Activated CD4-positive, alpha-beta T cell treated with anti-CD3 and anti-CD28 coated beads for 36 hours (primary cell): ENCODE results near the gene ANO1. TPM values are rescaled to one million over a fixed set of nuclear protein-coding genes. Genes with fewer than 3 reads are reported as not detected.

Experiments
- ATAC-seq: fragments of 200-7000 bp; cut with Tn5 transposase; one replicate; pipeline ENCODE4 v1.10.0; 2021; ENCODE audit warnings: mild to moderate bottlenecking, moderate library complexity
- CTCF ChIA-PET: fragments of 350-600 bp; sonication (Branson Sonifier 250); formaldehyde crosslinking; loops from one replicate; lab custom pipeline; 2021; ENCODE audit warnings: antibody characterized with exemption; lab: Charles Lee
- POLR2A ChIA-PET: fragments of 350-600 bp; sonication (Branson Sonifier 250); formaldehyde crosslinking; loops from one replicate; lab custom pipeline; 2021; ENCODE audit warnings: antibody characterized with exemption, inconsistent platforms; lab: Charles Lee
- DNase-seq: peaks from one replicate; pipeline ENCODE4 v3.0.0-alpha.2; 2020
- H3K27ac Mint-ChIP-seq: one replicate; pipeline ENCODE4 v1.8.0; 2021; ENCODE audit warnings: mixed read lengths
- H3K27me3 Mint-ChIP-seq: one replicate; pipeline ENCODE4 v1.8.0; 2021; ENCODE audit warnings: mixed read lengths
- H3K36me3 Mint-ChIP-seq: one replicate; pipeline ENCODE4 v1.8.0; 2021; ENCODE audit warnings: low read depth, mixed read lengths
- H3K4me1 Mint-ChIP-seq: one replicate; pipeline ENCODE4 v1.8.0; 2021; ENCODE audit warnings: mixed read lengths
- H3K4me3 Mint-ChIP-seq: one replicate; pipeline ENCODE4 v1.8.0; 2021; ENCODE audit warnings: mild to moderate bottlenecking, moderate library complexity, mixed read lengths
- H3K9me3 Mint-ChIP-seq: one replicate; pipeline ENCODE4 v1.8.0; 2021; ENCODE audit warnings: low read depth, mixed read lengths
- intact Hi-C, 2 experiments: fragments of 100-400 bp; cut with DNase I in 1 of 2; cut with micrococcal nuclease in 1 of 2; formaldehyde crosslinking; loops; one replicate each; pipeline versions ENCODE4 v1.14.2 to v1.15.1; 2022 to 2024; cut with DNase I, micrococcal nuclease
- total RNA-seq, 2 experiments: library from RNA; stranded (reverse); gene quantifications; one replicate each; pipeline ENCODE4 v1.2.3, GENCODE V29; 2021

Gene ANO1
- total RNA-seq, 2 experiments from 2014 or later: not detected

DNA sequence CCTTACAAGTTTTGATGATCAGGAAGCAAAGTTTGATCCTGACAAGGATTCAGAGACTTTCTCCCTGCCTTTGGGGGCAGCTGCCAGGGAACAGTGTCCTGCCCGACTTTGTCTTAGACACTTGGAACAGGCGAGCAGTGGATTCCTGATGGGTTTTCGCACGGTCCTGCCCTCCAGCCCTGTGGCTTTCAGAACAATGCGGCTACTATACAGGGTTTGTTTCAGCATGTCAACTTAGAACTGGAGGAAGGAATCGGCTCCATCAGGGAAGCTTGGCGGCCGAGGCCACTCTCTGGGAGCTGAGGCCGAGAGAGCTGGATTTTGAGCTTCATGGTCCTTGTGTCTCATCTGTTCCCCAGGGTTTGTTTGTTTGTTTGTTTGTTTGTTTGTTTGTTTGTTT is 11.5 kb downstream of the ANO1 start:
- intact Hi-C loops: no loop called here

DNA sequence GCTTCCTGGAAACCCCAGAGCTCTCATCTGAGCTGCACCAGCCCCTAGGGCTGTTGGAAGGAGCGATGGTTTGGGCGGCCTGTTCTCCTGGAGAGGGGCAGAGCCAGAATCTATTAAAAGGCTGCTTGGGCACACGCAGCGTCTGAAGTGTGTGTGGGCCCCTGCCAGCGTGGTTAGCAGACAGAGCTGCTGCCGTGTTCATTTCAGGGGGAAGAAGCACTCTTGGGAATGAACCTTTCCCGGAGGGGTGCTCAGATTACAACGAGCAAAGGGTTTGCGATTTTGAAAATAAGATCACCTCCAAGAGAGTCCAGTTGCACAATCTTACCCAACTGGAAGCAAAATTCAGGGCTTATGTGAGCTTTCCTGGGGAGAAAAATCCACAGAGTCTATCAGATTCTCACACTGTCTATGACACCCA is 12.9 kb downstream of the ANO1 start:
- DNase-seq (no peak), ATAC-seq (no peak)
- Mint-ChIP-seq H3K4me3 (no peak overlapping the region), H3K36me3 (no peaks in the 10 kb centered on the region), H3K4me1 (no peaks in the 10 kb centered on the region), H3K27me3 (peaks cover 2% of the 10 kb centered on the region), H3K27ac (no peak overlapping the region), H3K9me3 (no peaks in the 10 kb centered on the region)
- intact Hi-C loops: no loop called here
- CTCF ChIA-PET: no interaction called here
- POLR2A ChIA-PET: no interaction called here

More for the DNA sequence above, 11.5 kb downstream of the ANO1 start:
- DNase-seq (no peak), ATAC-seq (no peak)
- no peak overlapping the region for H3K27ac Mint-ChIP-seq
- CTCF ChIA-PET: interaction anchor here (0.5 kb wide), 1 partner anchor 102 kb away, joined by 3 read pairs; no protein-coding TSS in a partner anchor
- H3K4me3 Mint-ChIP-seq: no peak overlapping the region
- H3K4me1 Mint-ChIP-seq: no peaks in the 10 kb centered on the region
- H3K36me3 Mint-ChIP-seq: no peaks in the 10 kb centered on the region
- H3K27me3 Mint-ChIP-seq: peaks cover 2% of the 10 kb centered on the region
- H3K9me3 Mint-ChIP-seq: no peaks in the 10 kb centered on the region
- POLR2A ChIA-PET: no interaction called here

DNA sequence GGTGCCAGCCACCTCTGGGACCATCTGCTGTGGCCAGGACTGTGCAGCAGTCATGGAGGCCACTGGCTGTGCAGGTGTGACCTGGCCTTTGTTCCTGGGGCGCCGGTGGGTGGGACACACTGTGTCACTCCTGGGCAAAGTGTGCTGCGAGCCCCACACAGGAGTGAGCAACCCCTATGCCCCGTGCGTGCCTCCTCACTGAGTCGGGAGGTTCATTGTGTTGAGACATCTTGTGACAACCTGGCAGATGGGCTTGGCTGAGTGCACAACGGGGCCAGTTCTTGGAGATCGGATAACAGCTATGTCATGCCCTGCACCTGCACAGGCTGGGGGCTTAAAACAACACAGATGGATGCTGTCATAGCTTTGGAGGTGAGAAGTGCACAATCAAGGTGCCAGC is 13.5 kb downstream of the ANO1 start:
- no peaks in the 10 kb centered on the region for H3K36me3 Mint-ChIP-seq
- CTCF ChIA-PET: no interaction called here

DNA sequence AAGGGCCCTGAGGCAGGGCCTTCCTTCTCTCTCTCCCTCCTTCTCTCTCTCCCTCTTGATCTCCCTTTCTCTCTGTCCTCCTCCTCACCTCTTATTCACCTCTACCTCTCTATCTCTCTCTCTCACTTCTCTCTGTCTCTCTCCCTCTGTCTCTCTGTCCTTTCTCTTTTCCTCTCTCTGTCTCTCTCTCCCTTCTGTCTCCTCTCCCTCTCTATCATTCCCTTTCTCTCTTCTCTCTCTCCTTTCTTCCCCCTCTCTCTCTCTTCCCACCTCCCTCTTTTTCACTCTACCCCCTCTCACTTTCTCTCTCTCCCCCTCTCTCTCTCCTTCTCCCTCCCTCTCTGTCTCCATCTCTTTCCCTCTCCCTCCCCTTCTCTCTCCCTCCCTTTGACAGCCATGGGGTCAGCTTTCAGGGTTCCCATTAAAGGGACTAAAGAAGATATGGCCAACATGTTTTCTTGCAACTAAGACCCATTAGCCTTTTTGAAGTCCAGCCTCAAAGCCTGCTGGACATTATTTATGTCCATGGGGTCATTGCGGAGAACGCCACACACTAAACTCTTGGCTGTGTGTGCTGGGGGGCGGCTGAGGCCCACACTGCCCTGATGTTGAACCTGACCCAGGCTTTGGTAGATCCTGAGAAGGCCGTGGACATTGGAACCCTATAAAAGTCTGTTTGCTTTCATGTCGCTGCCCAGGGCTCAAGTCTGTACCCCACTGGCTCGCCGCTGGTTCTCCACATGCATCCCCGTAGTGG is 15.0 kb downstream of the ANO1 start:
- ChIA-PET POLR2A (no interaction called here), CTCF (no interaction called here)
- no peak for ATAC-seq
- Mint-ChIP-seq H3K36me3 (no peaks in the 10 kb centered on the region), H3K9me3 (no peaks in the 10 kb centered on the region), H3K27ac (no peak overlapping the region), H3K4me1 (no peaks in the 10 kb centered on the region), H3K4me3 (no peak overlapping the region), H3K27me3 (peaks cover 2% of the 10 kb centered on the region)
- no peak for DNase-seq
- intact Hi-C loops: no loop called here

More for the DNA sequence above, 13.5 kb downstream of the ANO1 start:
- H3K4me3 Mint-ChIP-seq: no peak overlapping the region
- DNase-seq: no peak
- peaks cover 2% of the 10 kb centered on the region for H3K27me3 Mint-ChIP-seq
- POLR2A ChIA-PET: no interaction called here
- no peaks in the 10 kb centered on the region for H3K9me3 Mint-ChIP-seq
- ATAC-seq: no peak
- H3K4me1 Mint-ChIP-seq: no peaks in the 10 kb centered on the region
- intact Hi-C loops: no loop called here
- H3K27ac Mint-ChIP-seq: no peak overlapping the region

DNA sequence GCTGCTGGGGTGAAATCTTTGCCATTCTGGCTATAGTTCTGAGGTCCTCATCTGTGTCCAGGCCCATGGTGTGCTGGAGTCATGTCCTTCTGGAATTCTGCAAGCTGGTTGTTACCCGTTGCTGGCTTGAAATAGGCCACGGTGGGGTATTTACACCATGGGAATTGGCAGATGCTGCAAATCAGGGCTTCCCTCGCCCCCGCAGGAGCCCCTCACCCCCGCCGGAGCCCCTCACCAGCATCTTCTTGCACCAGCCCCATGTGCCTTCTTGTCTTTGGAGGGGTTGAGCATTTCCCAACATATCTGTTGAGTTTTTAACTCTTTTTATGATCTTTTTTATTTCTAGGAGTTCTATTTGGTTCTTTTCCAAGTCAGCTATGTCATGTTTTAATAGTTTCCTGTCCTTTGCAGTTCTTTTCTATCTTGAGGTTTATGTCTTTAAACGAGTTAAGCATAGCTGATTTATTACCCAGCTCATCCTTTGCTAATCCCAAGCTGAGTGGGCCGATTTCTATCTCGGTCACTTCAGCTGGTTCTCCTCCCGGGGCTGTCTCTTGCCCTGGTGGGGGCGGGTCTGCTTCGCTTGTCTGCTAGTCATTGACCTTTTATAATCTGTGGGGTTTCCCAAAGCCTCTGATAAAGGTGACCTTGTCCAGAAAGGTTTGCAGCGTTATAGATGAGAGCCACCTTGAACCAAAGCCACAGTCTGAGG is 17.6 kb downstream of the ANO1 start:
- no peak for DNase-seq
- Mint-ChIP-seq H3K27me3 (no peaks in the 10 kb centered on the region), H3K4me1 (no peaks in the 10 kb centered on the region), H3K27ac (no peak overlapping the region), H3K4me3 (no peak overlapping the region), H3K9me3 (no peaks in the 10 kb centered on the region), H3K36me3 (no peaks in the 10 kb centered on the region)
- ChIA-PET CTCF (interaction anchor here (0.7 kb wide), 1 partner anchor 132 kb away, joined by 3 read pairs; no protein-coding TSS in a partner anchor), POLR2A (no interaction called here)
- ATAC-seq: no peak
- intact Hi-C loops: no loop called here

DNA sequence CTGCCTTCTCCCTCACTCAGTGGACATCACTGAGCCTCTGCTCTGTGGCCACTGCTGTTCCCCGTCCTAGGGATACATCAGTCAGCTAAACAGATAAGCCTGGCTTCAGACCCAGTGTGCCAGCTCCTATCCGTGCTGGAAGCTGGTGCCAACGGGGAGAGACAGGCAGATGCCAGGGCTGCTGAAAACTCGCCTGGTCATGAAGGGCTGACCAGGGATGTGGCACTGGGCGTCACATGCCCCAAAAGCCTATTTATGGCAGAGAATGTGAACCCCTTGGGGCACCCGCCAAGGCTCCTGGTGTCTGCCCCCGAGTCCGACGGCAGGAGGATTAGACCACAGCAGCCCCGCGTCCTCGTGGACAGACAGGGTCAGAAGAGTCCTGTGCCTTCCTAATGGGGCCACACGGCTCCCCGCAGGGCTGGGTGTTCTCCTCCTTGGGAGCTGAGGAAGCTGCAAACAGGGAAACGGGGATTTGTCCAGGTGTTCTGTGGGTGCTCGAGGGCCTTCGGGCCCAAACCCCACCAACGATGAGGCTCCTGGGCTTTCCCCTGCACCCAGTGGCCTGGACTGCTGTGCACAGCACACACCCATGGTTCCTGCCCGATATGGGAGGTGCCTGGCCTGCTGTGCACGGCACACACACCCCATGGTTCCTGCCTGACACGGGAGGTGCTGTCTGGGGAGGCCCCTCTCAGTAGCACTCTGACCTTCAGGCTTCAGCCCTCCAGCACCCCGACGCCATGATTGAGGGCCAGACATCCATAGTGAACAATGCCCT is 19.9 kb downstream of the ANO1 start:
- no peaks in the 10 kb centered on the region for H3K27me3 Mint-ChIP-seq
- CTCF ChIA-PET: no interaction called here
- no peaks in the 10 kb centered on the region for H3K4me1 Mint-ChIP-seq
- POLR2A ChIA-PET: no interaction called here
- H3K4me3 Mint-ChIP-seq: no peak overlapping the region
- no peaks in the 10 kb centered on the region for H3K36me3 Mint-ChIP-seq
- no peak overlapping the region for H3K27ac Mint-ChIP-seq
- DNase-seq (no peak), ATAC-seq (no peak)
- intact Hi-C loops: no loop called here
- H3K9me3 Mint-ChIP-seq: no peaks in the 10 kb centered on the region

DNA sequence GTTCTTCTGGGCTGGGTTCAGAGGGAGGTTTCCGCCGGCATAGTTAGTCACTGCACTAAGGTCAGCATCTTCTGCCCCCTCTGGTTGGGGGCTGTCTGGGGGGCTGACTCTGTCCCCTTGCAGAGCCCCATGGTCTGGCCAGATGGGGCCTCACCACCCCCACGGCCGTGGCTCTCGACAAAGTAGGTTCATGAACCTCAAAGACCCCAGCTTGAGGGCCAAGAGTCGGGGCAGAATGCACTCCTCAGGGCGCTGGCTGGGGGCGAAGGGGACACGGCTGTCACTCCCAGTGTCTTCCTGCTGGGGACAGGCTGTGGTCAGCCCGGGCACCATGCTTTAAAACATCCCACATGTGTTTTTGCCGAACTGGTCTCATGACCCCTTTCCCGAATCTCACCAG is 20.8 kb downstream of the ANO1 start:
- CTCF ChIA-PET: no interaction called here
- intact Hi-C loops: no loop called here
- H3K9me3 Mint-ChIP-seq: no peaks in the 10 kb centered on the region
- POLR2A ChIA-PET: no interaction called here
- no peak for DNase-seq
- no peak for ATAC-seq
- no peaks in the 10 kb centered on the region for H3K36me3 Mint-ChIP-seq
- H3K4me1 Mint-ChIP-seq: no peaks in the 10 kb centered on the region
- H3K27ac Mint-ChIP-seq: no peak overlapping the region
- H3K4me3 Mint-ChIP-seq: no peak overlapping the region
- peaks cover 2% of the 10 kb centered on the region for H3K27me3 Mint-ChIP-seq

DNA sequence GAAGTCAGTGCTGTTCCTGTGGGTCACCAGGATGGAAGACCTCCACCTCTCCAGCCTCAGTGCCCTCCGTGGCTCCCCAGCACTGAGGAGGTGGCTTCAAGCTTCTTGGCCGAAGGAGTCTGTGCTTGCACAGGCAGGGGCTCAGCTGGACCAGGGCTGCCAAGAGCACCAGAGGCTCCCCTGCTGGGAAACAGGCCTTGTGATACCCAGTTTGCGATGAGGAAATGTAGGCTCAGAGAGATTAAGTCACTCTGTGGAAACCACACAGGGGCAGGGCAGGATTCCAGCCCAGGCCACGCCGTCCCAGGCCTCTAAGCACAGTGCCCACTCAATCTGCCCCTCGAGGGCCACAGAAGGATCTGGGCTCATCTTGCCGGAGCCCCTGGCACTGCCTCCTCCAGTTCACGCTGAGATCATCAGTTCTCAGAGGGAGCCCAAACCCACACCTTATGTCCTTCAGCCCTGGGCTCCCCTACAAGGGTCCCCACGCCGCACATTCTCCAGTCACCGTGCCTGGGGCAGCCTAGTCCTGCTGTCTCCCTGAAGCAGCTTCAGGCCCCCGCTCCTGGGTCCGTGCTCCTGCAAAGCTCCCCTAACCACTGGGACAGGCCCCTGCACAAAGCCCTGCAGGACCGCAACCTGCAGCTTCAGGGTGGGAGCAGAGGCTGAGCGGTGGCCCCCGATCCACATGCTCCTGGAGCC is 21.6 kb downstream of the ANO1 start:
- CTCF ChIA-PET: no interaction called here
- DNase-seq (no peak), ATAC-seq (no peak)
- Mint-ChIP-seq H3K9me3 (no peaks in the 10 kb centered on the region), H3K36me3 (no peaks in the 10 kb centered on the region), H3K27me3 (peaks cover 3% of the 10 kb centered on the region), H3K4me3 (no peak overlapping the region), H3K4me1 (no peaks in the 10 kb centered on the region), H3K27ac (no peak overlapping the region)
- intact Hi-C loops: no loop called here
- POLR2A ChIA-PET: no interaction called here

DNA sequence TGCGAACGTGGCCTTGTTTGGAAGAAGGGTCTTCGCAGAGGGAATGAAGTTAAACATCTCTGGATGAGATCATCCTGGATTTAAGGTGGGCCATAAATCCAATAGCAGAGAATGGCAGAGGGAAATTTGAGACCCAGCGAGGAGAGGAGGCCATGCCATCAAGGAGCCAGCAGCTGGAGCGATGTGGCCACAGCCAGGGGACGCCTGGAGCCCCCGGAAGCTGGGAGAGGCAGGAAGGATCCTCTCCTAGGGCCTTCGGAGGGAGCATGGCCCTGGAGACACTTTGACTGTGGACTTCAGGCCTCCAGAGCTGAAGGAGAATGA is 22.1 kb downstream of the ANO1 start:
- Mint-ChIP-seq H3K4me1 (no peaks in the 10 kb centered on the region), H3K36me3 (no peaks in the 10 kb centered on the region), H3K4me3 (no peak overlapping the region), H3K9me3 (no peaks in the 10 kb centered on the region), H3K27ac (no peak overlapping the region), H3K27me3 (peaks cover 3% of the 10 kb centered on the region)
- DNase-seq (no peak), ATAC-seq (no peak)
- ChIA-PET POLR2A (no interaction called here), CTCF (no interaction called here)
- intact Hi-C loops: no loop called here

DNA sequence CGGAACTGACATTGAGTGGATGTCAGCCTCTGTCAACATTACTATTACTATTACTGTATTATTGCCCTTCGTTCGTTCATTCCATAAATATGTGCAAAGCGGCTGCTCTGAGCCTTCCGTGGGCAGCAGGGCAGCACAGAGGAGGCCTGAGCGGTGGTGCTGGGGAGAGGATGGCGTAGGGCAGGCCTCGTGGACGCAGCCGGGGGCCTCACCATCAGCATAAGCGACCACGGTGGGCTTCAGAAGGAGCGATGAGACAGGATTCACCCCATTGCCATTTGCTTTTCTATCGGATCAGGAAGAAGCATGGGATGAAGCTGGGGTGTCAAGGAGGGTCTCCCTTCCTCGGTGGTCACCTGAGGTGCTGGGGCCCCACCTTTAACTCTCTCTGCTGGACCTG is 22.7 kb downstream of the ANO1 start:
- ChIA-PET POLR2A (no interaction called here), CTCF (no interaction called here)
- Mint-ChIP-seq H3K27me3 (peaks cover 3% of the 10 kb centered on the region), H3K4me3 (no peak overlapping the region), H3K9me3 (no peaks in the 10 kb centered on the region), H3K4me1 (no peaks in the 10 kb centered on the region), H3K36me3 (no peaks in the 10 kb centered on the region), H3K27ac (no peak overlapping the region)
- ATAC-seq (no peak), DNase-seq (no peak)
- intact Hi-C loops: no loop called here

DNA sequence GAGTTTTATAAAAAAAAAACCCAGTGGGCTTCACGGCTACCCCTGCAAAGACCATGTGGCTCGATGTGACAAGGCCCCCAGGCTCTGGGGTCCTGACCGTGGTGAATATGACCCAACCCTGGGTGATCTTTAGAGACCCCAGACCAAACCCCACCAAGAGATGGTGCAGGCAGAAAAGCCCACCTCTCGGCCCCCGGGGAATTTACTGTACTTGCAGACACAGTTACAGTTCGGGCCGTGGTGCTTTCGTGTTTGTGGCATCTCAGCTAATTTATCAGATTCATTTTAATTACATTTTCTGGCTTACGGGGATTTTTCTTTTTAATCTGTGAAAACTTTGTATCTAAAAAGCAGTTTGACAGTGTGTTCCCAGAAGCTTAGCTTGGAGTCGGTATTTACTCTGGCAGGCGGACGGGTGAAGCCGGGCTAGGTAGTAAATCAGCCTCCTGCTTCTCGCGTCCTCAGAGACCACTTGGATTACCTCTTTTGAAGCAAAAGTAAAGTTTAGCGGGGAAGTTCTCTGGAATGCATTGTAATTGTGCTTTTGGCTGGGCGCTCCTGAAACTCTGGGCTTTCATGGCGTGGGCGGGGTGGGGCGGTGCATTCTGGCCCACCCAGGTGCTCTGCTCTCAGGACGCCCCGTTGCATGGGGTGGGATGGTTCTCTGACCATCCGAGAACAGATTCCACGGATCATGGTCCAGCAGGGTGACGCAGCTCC is 25.3 kb downstream of the ANO1 start:
- Mint-ChIP-seq H3K4me1 (no peaks in the 10 kb centered on the region), H3K27ac (no peak overlapping the region), H3K36me3 (no peaks in the 10 kb centered on the region), H3K9me3 (no peaks in the 10 kb centered on the region), H3K27me3 (peaks cover 3% of the 10 kb centered on the region), H3K4me3 (no peak overlapping the region)
- ChIA-PET POLR2A (no interaction called here), CTCF (no interaction called here)
- intact Hi-C loops: no loop called here
- DNase-seq (no peak), ATAC-seq (no peak)
